Natural killer cell (primary cell): ENCODE results near the gene STRN3. TPM values are rescaled to one million over a fixed set of nuclear protein-coding genes. Genes with fewer than 3 reads are reported as not detected.

Experiments
- ATAC-seq, 3 donors: fragments of 150-1000 bp in 2 of 3; fragments of 200-7000 bp in 1 of 3; cut with Tn5 transposase; 1 replicate in 1 of 3; 2 replicates in 2 of 3; pipeline ENCODE4 v1.10.0; 2021; ENCODE audit warnings: mild to moderate bottlenecking in 2 of 3, moderate library complexity in 2 of 3
- DNase-seq, 2 donors: peaks; one replicate each; pipeline versions ENCODE4 v3.0.0 to v3.0.0-alpha.2; 2013 to 2021; ENCODE audit warnings: mixed read lengths in 1 of 2
- H3K27ac ChIP-seq: one replicate; pipeline ENCODE4 v1.5.1; 2013; ENCODE audit warnings: mild to moderate bottlenecking, low read length
- H3K27me3 ChIP-seq: one replicate; pipeline ENCODE4 v1.6.1; 2013; ENCODE audit warnings: low read length; ENCODE audit not compliant: control insufficient read depth, insufficient read depth
- H3K36me3 ChIP-seq: one replicate; pipeline ENCODE4 v1.6.1; 2013; ENCODE audit warnings: low read length; ENCODE audit not compliant: control insufficient read depth, insufficient read depth
- H3K4me1 ChIP-seq: one replicate; pipeline ENCODE4 v1.6.1; 2013; ENCODE audit warnings: low read length; ENCODE audit not compliant: control insufficient read depth, insufficient read depth
- H3K4me3 ChIP-seq: one replicate; pipeline ENCODE4 v1.5.1; 2013; ENCODE audit warnings: low read length
- H3K9me3 ChIP-seq: one replicate; pipeline ENCODE4 v1.6.1; 2013; ENCODE audit warnings: low read length; ENCODE audit not compliant: control insufficient read depth, insufficient read depth
- H3K27ac Mint-ChIP-seq, 2 donors: one replicate each; pipeline ENCODE4 v1.8.0; 2022; ENCODE audit warnings: mild to moderate bottlenecking in 2 of 2, mixed read lengths in 2 of 2, moderate library complexity in 1 of 2
- H3K27me3 Mint-ChIP-seq, 2 donors: one replicate each; pipeline ENCODE4 v1.8.0; 2022; ENCODE audit warnings: low read depth in 2 of 2, mixed read lengths in 2 of 2
- H3K36me3 Mint-ChIP-seq: one replicate; pipeline ENCODE4 v1.8.0; 2022; ENCODE audit warnings: mixed read lengths
- H3K4me1 Mint-ChIP-seq, 2 donors: one replicate each; pipeline ENCODE4 v1.8.0; 2022; ENCODE audit warnings: mixed read lengths in 2 of 2
- H3K4me3 Mint-ChIP-seq: one replicate; pipeline ENCODE4 v1.8.0; 2022; ENCODE audit warnings: mild to moderate bottlenecking, moderate library complexity, mixed read lengths
- H3K9me3 Mint-ChIP-seq, 2 donors: one replicate each; pipeline ENCODE4 v1.8.0; 2022; ENCODE audit warnings: mixed read lengths in 2 of 2
- WGBS: methylation state at CpG from one replicate; pipeline ENCODE4 v1.1.7; 2013; ENCODE audit warnings: missing lambda C conversion rate; ENCODE audit not compliant: insufficient coverage; 5-methylcytosine and 5-hydroxymethylcytosine counted together
- intact Hi-C: fragments of 100-400 bp; cut with micrococcal nuclease; formaldehyde crosslinking; loops from one replicate; pipeline ENCODE4 v1.14.2; 2022
- total RNA-seq, 4 donors: library from RNA; stranded (reverse); fragments of 120-200 nt in 1 of 4; gene quantifications; one replicate each; pipeline versions ENCODE4 v1.2.3 to v1.2.4, GENCODE V29; 2013 to 2022
- TF ChIP-seq, protein P1 (sequence below): fragments of 200-600 bp; IDR thresholded peaks from one replicate; pipeline ENCODE4 v1.8.0; 2022; ENCODE audit warnings: antibody characterized with exemption

The STRN3 gene
- total RNA-seq, 3 donors from 2014 or later (not counting 1 experiment from before 2014, with no cell fraction given): 19.5 to 34.2 (median 31.1) TPM

- Mint-ChIP-seq H3K4me3 (peak within 1 kb of the TSS; percentile 95), H3K36me3 (no peaks in the 10 kb centered on the region), H3K27ac (peak within 1 kb of the TSS; percentile 95 to 96), H3K4me1 (peaks cover 35 to 42% of the 10 kb centered on the region in 2 donors), H3K9me3 (no peaks in the 10 kb centered on the region), H3K27me3 (no peaks in the 10 kb centered on the region)
- H3K4me1 ChIP-seq: peaks cover 6% of the 10 kb centered on the region
- DNase-seq (peak; percentile 59 to 68), ATAC-seq (peak in 2 of 3 donors; percentile 6 to 28)
- peaks cover 2% of the 10 kb centered on the region for H3K36me3 ChIP-seq
- no peaks in the 10 kb centered on the region for H3K9me3 ChIP-seq
- H3K27ac ChIP-seq: peak within 1 kb of the TSS; percentile 92
- peak within 1 kb of the TSS; percentile 60 for H3K4me3 ChIP-seq
- H3K27me3 ChIP-seq: no peaks in the 10 kb centered on the region
- under 1% methylated on average over 53 of the region's 53 CpGs for WGBS
- TF ChIP-seq, protein P1, sequence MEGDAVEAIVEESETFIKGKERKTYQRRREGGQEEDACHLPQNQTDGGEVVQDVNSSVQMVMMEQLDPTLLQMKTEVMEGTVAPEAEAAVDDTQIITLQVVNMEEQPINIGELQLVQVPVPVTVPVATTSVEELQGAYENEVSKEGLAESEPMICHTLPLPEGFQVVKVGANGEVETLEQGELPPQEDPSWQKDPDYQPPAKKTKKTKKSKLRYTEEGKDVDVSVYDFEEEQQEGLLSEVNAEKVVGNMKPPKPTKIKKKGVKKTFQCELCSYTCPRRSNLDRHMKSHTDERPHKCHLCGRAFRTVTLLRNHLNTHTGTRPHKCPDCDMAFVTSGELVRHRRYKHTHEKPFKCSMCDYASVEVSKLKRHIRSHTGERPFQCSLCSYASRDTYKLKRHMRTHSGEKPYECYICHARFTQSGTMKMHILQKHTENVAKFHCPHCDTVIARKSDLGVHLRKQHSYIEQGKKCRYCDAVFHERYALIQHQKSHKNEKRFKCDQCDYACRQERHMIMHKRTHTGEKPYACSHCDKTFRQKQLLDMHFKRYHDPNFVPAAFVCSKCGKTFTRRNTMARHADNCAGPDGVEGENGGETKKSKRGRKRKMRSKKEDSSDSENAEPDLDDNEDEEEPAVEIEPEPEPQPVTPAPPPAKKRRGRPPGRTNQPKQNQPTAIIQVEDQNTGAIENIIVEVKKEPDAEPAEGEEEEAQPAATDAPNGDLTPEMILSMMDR: no peak
- intact Hi-C loops: loop anchor here (1.0 to 10.0 kb wide), 3 partner anchors 102 to 539 kb away; partner anchors contain the start of genes HECTD1 and NUBPL
Measured at GRCh38 chr14:31025367-31026076, 657 bp downstream of the STRN3 start, which contains the start of gene AP4S1. Gene AP4S1 (plus strand): TSS chr14:31025649. CDS start chr14:31066197, 40,548 bp downstream.

- WGBS: 18% methylated on average over 10 of the region's 11 CpGs
- H3K27me3 Mint-ChIP-seq: no peaks in the 10 kb centered on the region
- no peaks in the 10 kb centered on the region for H3K9me3 ChIP-seq
- intact Hi-C loops: loop anchor here (5.0 to 10.0 kb wide), 2 partner anchors 183 to 540 kb away; partner anchors contain the start of genes HECTD1 and NUBPL
- H3K36me3 Mint-ChIP-seq: no peaks in the 10 kb centered on the region
- H3K4me1 Mint-ChIP-seq: peaks cover 35 to 42% of the 10 kb centered on the region in 2 donors
- DNase-seq (no peak), ATAC-seq (peak in 1 of 3 donors; percentile 15)
- no peaks in the 10 kb centered on the region for H3K27me3 ChIP-seq
- peak overlapping the region; percentile 60 for H3K4me3 ChIP-seq
- H3K4me3 Mint-ChIP-seq: peak overlapping the region; percentile 95
- peaks cover 6% of the 10 kb centered on the region for H3K4me1 ChIP-seq
- TF ChIP-seq, protein P1: no peak
- no peaks in the 10 kb centered on the region for H3K9me3 Mint-ChIP-seq
- peak overlapping the region; percentile 92 for H3K27ac ChIP-seq
- H3K36me3 ChIP-seq: peaks cover 2% of the 10 kb centered on the region
- peak overlapping the region; percentile 91 to 96 for H3K27ac Mint-ChIP-seq
Measured at GRCh38 chr14:31024577-31025366, 1.4 kb downstream of the STRN3 start.

- H3K27me3 Mint-ChIP-seq: no peaks in the 10 kb centered on the region
- H3K4me1 ChIP-seq: peaks cover 6% of the 10 kb centered on the region
- ATAC-seq (no peak), DNase-seq (peak in 1 of 2 donors; percentile 18)
- intact Hi-C loops: loop anchor here (10.0 kb wide), 1 partner anchor 541 kb away; the partner anchor contains the start of gene NUBPL
- H3K4me3 Mint-ChIP-seq: peak overlapping the region; percentile 95
- peaks cover 35 to 42% of the 10 kb centered on the region in 2 donors for H3K4me1 Mint-ChIP-seq
- TF ChIP-seq, protein P1: no peak
- no peak overlapping the region for H3K4me3 ChIP-seq
- no peaks in the 10 kb centered on the region for H3K9me3 Mint-ChIP-seq
- H3K27ac ChIP-seq: peak overlapping the region; percentile 5
- H3K27ac Mint-ChIP-seq: peak overlapping the region; percentile 91 to 96
- peaks cover 2% of the 10 kb centered on the region for H3K36me3 ChIP-seq
- H3K9me3 ChIP-seq: no peaks in the 10 kb centered on the region
- H3K27me3 ChIP-seq: no peaks in the 10 kb centered on the region
- H3K36me3 Mint-ChIP-seq: no peaks in the 10 kb centered on the region
Measured at GRCh38 chr14:31024010-31024480, 2.1 kb downstream of the STRN3 start.
